Ovary (tissue), 9 donors: ENCODE measurements around the gene NEURL2. TPM values are rescaled to one million over a fixed set of nuclear protein-coding genes. Genes with fewer than 3 reads are reported as not detected.
A peak's percentile ranks its signal among the peaks of the same experiment; 100 is the strongest.

Experiments
- DNase-seq, 5 donors: peaks; one replicate each; pipeline ENCODE4 v3.0.0-alpha.2; 2019 to 2020
- H3K27ac ChIP-seq, 2 donors: fragments of 200-600 bp; one replicate each; pipeline versions ENCODE4 v1.5.1 to v1.8.0; 2019 to 2022
- H3K27me3 ChIP-seq: fragments of 200-600 bp; one replicate; pipeline ENCODE4 v1.8.0; 2022
- H3K36me3 ChIP-seq: fragments of 200-600 bp; sonication (generic); one replicate; pipeline ENCODE4 v1.5.1; 2019
- H3K4me1 ChIP-seq: one replicate; pipeline ENCODE4 v1.8.1; 2013; ENCODE audit warnings: mild to moderate bottlenecking, moderate library complexity; ENCODE audit not compliant: insufficient read depth
- H3K4me3 ChIP-seq: fragments of 200-600 bp; sonication (generic); one replicate; pipeline ENCODE4 v1.5.1; 2017
- H3K9me3 ChIP-seq, 2 donors: fragments of 200-600 bp in 1 of 2; sonication (generic) in 1 of 2; one replicate each; pipeline versions ENCODE4 v1.5.1 to v1.8.1; 2013 to 2019; ENCODE audit warnings: mild to moderate bottlenecking in 1 of 2, moderate library complexity in 1 of 2
- EP300 ChIP-seq: sonication (generic); formaldehyde crosslinking; IDR thresholded peaks from one replicate; pipeline ENCODE4 v1.6.1; 2017; ENCODE audit warnings: antibody characterized with exemption
- POLR2A ChIP-seq: fragments of 450-650 bp; IDR thresholded peaks from one replicate; pipeline ENCODE4 v1.6.1; 2017; ENCODE audit warnings: antibody characterized with exemption, mild to moderate bottlenecking, moderate library complexity
- WGBS, 3 donors: extraction: QIAGEN DNeasy Blood & Tissue Kit in 1 of 3; methylation state at CpG; one replicate each; pipeline versions ENCODE4 v1.1.5 to v1.1.7; 2013 to 2017; 5-methylcytosine and 5-hydroxymethylcytosine counted together
- intact Hi-C, 4 donors: fragments of 100-400 bp; cut with DNase I; formaldehyde crosslinking; loops; one replicate each; pipeline versions ENCODE4 v1.11.0 to v1.15.1; 2022 to 2023
- polyA plus RNA-seq, 2 donors: library from polyadenylated mRNA; stranded (reverse); fragments of 200-250 nt in 1 of 2; fragments of 350-450 nt in 1 of 2; fragmentation: Illumina TruSeq in 1 of 2; extraction: RNeasy Lipid Tissue Mini Kit (QIAGEN cat#74804) in 1 of 2; gene quantifications; one replicate each; pipeline ENCODE4 v1.2.3, GENCODE V29; 2013 to 2014
- total RNA-seq, 7 donors: library from RNA; depleted of rRNA in 2 of 7; stranded (reverse); fragments of >200 nt in 2 of 7; fragmentation: NEBNext Ultra II Directional in 3 of 7; extraction: Animal tissue kit (Norgen Biotek cat#: 25700) in 3 of 7; gene quantifications; one replicate each; pipeline versions ENCODE4 v1.1.0 to v1.2.4, GENCODE V29; 2016 to 2023
- TF ChIP-seq, protein P1 (sequence below), 3 donors: fragments of 450-650 bp in 2 of 3; fragments of 200-600 bp in 1 of 3; IDR thresholded peaks; one replicate each; pipeline versions ENCODE4 v1.5.1 to v1.8.0; 2016 to 2022; ENCODE audit warnings: antibody characterized with exemption in 3 of 3, mild to moderate bottlenecking in 1 of 3
- donor health status: DM: no; HTN: no; CAD: no; lungs with moderate emphysema.
- donor health status: DM: no; HTN: no; CAD: no.
- donor health status: Bipolar disorder and iron deficiency.
- donor health status: DM: yes; HTN: yes; CAD: no.
- donor health status: DM: no; HTN: no; CAD: no.
- donor health status: DM: yes; HTN: yes; CAD: no.

Gene NEURL2
- total and polyA plus RNA-seq, 9 donors = 1.5 to 28.7 (median 12.3) TPM

DNA sequence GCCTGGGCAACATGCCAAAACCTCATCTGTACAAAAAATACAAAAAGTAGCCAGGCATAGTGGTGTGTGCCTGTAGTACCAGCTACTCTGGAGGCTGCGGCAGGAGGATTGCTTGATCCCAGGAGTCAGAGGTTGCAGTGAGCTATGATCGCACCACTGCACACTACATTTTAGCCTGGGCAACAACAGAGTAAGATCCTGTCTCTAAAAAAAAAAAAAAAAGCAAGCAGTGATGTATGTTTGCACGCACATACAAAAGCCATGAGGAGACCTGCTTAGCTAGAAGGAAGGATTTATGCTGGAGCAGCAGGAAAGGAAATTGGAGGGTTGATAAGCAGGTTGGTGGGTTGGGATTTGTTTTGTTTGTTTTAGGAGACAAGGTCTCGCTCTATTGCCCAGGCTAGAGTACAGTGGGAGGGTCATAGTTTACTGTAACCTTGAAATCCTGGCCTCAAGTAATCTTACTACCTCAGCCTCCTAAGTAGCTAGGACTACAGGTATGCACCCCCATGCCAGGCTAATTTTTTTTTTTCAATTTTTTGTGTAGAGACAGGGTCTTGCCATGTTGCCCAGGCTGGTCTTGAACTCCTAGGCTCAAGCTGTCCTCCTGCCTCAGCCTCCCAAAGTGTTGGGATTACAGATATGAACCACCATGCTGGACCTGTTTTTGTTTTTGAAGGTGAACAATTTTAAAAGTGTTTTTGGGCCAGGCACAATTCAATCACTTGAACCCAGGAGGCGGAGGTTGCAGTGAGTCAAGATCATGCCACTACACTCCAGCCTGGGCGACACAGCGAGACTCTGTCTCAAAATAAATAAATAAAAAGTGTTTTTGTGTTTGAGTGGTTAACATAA lies 29.6 kb downstream of the NEURL2 start:
- DNase-seq = no peak
- 88 to 93% (median 89%) methylated on average over 7 of the region's 7 CpGs for WGBS, 3 donors
- TF ChIP-seq EP300 (no peak), POLR2A (no peak)
- TF ChIP-seq, protein P1, sequence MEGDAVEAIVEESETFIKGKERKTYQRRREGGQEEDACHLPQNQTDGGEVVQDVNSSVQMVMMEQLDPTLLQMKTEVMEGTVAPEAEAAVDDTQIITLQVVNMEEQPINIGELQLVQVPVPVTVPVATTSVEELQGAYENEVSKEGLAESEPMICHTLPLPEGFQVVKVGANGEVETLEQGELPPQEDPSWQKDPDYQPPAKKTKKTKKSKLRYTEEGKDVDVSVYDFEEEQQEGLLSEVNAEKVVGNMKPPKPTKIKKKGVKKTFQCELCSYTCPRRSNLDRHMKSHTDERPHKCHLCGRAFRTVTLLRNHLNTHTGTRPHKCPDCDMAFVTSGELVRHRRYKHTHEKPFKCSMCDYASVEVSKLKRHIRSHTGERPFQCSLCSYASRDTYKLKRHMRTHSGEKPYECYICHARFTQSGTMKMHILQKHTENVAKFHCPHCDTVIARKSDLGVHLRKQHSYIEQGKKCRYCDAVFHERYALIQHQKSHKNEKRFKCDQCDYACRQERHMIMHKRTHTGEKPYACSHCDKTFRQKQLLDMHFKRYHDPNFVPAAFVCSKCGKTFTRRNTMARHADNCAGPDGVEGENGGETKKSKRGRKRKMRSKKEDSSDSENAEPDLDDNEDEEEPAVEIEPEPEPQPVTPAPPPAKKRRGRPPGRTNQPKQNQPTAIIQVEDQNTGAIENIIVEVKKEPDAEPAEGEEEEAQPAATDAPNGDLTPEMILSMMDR (IDR thresholded peaks at IDR 0.05) = no peak
- Histone ChIP-seq H3K36me3 (no peaks in the 10 kb centered on the region), H3K27me3 (no peaks in the 10 kb centered on the region), H3K9me3 (no peaks in the 10 kb centered on the region), H3K27ac (no peak overlapping the region), H3K4me1 (peaks cover 3% of the 10 kb centered on the region), H3K4me3 (no peak overlapping the region)
- intact Hi-C loops = no loop called here

DNA sequence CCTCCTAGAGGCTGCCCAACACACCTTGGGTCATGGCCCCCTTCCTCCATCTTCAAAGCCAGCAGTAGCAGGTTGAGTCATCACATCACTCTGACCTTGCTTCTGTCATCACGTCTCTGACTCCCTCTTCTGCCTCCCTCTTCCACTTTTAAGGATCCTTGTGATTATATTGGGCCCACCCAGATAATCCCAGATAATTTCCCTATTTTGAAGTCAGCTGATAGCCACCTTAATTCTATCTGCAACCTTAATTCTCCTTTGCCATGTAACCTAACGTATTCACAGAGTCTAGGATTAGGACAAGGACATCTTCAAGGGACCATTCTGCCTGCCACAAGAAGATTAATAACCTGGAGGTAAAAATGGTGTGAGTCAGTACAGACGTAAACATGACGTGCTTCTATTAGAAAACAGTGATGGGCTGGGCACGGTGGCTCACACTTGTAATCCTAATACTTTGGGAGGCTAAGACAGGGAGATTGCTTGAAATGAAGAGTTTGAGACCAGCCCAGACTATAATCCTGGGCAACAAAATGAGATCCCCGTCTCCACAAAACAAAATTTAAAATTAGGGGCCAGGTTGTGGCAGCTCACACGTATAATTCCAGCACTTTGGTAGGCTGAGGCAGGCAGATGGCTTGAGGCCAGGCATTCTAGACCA lies 30.3 kb downstream of the NEURL2 start:
- WGBS, 3 donors = 64 to 76% (median 70%) methylated on average over 7 of the region's 7 CpGs
- TF ChIP-seq POLR2A (no peak), EP300 (no peak)
- TF ChIP-seq, protein P1 (IDR thresholded peaks at IDR 0.05) = no peak
- DNase-seq = peak in 1 of 5 donors; percentile 22
- H3K27ac ChIP-seq = no peak overlapping the region
- peaks cover 8% of the 10 kb centered on the region for H3K4me1 ChIP-seq
- H3K36me3 ChIP-seq = no peaks in the 10 kb centered on the region
- no peaks in the 10 kb centered on the region for H3K9me3 ChIP-seq
- no peaks in the 10 kb centered on the region for H3K27me3 ChIP-seq
- intact Hi-C loops = no loop called here
- no peak overlapping the region for H3K4me3 ChIP-seq

DNA sequence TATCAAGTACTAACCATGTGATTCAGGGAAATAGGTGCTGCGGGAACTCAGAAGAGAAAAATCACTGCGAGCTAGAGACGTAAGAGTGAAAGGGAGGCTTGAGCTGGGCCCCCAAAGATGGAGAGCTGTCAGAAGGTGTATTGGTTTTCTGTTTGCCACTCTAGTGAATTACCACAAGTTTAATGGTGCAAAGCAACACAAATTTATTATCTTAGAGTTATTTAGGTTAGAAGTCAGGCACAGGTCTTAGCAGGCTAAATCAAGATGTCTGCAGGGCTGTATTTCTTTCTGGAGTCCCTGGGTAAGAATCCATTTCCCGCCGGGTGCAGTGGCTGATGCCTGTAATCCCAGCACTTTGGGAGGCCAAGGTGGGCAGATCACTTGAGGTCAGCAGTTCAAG lies 31.1 kb downstream of the NEURL2 start:
- H3K4me1 ChIP-seq = peaks cover 8% of the 10 kb centered on the region
- H3K27me3 ChIP-seq = no peaks in the 10 kb centered on the region
- WGBS, 3 donors = 82 to 88% (median 86%) methylated on average over 5 of the region's 5 CpGs
- TF ChIP-seq EP300 = no peak
- TF ChIP-seq, protein P1 (IDR thresholded peaks at IDR 0.05) = no peak
- H3K9me3 ChIP-seq = no peaks in the 10 kb centered on the region
- intact Hi-C loops = no loop called here
- H3K27ac ChIP-seq = no peak overlapping the region
- peak in 1 of 5 donors; percentile 3 for DNase-seq
- H3K4me3 ChIP-seq = no peak overlapping the region
- no peaks in the 10 kb centered on the region for H3K36me3 ChIP-seq

DNA sequence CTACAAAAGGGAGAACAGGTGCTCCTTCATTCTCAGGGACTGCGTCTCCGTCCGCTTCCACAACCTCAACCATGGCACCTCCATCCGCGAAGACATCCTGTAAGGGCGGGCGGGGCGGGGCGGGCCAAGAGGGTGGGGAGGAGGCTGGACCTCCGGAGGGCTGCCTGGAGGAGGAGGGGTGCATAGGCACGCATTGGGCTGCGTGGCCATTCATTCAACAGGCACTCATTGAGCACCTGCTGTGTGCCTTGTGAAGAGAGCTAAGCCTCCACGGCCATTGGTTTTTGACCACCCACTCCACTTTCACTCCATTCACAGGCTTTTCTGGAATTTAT lies 33.2 kb downstream of the NEURL2 start:
- peak overlapping the region; percentile 71 for H3K4me3 ChIP-seq
- intact Hi-C loops = no loop called here
- DNase-seq = no peak
- H3K36me3 ChIP-seq = no peaks in the 10 kb centered on the region
- H3K9me3 ChIP-seq = no peaks in the 10 kb centered on the region
- H3K27ac ChIP-seq = no peak overlapping the region
- WGBS, 3 donors = 5 to 6% (median 6%) methylated on average over 11 to 13 of the region's 13 CpGs
- TF ChIP-seq, protein P1 (IDR thresholded peaks at IDR 0.05) = no peak
- TF ChIP-seq POLR2A (no peak), EP300 (no peak)
- no peaks in the 10 kb centered on the region for H3K27me3 ChIP-seq
- peaks cover 8% of the 10 kb centered on the region for H3K4me1 ChIP-seq
